ENCODE results near the gene GRM8.
A peak's percentile ranks its signal among the peaks of the same experiment; 100 is the strongest.

Gene GRM8

DNA sequence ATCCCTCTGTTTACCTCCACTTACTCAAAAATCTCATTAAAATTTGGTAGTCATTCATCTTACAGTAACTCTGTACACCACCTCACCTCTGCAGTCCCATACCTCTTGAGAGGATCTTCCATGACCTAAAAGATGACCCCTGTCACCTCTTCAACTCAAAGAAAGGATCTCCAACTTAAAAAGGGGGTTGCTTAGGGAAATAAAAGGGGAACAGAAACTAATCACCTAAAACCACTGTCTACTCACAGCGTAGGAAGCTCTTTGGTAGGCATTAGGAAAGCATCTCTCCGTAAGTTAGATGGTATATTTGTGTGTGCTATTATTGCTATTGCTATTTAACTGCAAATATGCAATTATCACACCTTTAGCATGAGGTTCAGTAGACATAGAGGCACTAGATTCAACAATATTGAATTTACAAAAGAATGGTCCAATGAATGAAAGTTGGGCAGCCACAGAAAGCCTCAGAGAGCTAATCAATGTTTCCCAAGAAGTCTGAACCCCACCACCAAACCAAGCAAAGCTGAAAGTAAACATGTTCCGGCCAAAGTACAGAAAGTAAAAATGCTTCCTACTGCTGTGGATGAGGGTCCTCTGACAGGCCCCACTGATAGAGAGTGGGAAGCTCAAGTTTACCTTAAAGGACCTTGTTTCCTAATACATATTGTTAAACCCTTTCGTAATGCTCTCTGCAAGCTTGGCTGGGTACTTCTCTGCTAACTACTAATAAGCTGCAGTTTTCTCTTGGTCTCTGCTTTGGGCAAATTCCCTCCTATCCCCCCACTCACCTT is 105.8 kb downstream of the GRM8 start:
- no peak for DNase-seq

DNA sequence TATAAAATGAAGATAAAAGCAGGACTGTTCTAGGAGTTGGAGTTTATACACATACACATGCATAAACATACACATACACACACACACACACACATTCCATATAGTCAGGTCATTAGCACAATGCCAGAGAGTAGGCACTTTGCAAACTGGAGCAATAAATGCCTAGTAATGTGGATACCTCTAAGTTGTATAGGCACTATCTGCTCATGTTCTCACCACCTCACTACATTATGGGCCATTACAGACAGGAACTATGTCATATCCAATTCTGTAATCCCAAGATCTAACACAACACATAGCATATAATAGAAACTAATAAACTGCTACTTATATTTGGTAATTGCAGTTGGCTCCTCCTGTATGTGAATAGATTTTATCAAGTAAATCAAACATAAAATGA is 115.6 kb downstream of the GRM8 start:
- DNase-seq = no peak

DNA sequence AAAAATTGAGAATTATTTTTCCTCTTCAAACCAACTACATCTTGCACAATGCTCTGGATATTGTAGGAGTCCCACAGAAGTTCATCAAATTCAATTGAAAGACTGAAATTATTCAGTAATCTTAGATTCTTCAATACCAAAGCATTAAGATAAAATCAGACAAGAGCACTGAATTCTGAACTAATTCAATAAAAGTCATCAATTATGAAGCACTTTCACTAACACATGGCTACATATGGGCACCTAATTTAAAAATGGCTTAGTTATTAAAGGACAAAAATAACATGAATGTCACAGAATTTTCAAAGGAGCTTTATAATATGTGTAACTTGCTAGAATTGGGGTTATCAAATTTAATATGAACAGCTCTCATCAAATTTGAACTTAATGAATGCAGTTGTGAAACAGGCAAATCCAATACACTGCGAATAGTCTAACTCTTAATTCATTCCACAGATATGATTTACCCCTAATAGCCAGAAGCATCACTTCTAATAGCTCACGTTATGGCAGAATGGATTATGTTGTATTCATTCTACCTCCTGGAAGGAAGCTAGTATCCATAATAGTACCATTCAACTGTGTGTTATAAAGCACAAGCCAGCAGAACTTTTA is 116.8 kb downstream of the GRM8 start:
- DNase-seq = no peak

DNA sequence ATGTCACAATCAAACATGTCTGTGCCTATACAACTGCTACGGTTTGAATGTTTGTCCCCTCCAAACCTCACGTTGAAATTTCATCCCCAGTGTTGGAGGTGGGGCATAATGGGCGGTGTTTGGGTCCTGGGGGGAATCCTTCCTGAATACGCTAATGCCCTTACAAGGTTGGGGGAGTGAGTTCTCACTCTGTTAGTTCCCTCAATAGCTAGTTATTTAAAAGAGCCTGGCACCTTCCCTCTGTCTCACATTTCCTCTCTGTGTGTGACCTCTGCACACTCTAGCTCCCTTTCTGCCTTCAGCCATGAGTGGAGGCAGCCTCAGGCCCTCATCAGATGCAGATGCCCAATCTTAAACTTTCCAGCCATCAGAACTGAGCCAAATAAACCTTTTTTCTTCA is 129.5 kb downstream of the GRM8 start:
- DNase-seq = no peak

DNA sequence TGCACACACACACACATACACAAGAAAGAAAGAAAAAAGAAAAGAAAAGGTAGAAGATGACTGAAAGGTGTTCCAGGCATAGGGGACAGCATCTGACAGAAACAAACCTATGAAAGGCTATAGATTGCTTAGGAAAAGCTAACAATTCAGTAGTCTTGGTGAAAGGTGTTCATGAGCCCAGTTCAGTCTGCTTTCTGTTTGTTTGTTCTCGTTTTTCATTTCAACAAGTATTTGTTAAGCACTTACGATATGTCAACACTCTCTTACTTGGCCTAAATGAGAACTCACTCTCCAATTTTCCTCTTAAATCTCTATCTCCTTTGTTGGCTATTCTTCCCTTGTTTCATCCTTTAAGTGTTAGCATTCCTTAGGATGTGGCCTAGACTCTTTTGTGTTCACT is 133.2 kb downstream of the GRM8 start:
- peak; percentile 59 for DNase-seq

DNA sequence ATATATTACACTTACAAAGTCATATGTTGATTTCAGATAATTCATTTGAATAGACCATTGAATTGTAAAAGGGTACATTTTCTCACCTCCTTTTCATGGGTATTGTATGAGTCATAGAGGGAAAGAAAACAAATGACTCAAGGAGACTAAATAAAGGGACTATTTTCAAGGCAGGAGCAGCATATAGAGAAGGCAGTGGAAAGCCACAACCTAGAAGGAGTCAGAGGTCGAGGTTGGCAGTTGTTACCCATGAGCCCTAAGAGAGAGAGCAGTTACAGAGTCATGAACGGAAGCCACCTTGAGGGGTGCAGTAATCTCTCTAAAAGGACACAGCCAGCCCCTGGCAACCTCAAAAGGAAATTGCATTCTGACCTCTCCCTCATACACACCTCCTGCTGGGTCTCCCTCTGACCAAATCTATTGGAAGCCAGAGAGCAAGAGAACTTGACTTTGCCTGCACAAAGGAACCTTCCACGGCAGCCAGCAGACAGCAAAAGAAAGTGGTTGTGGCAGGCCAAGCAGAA is 137.9 kb downstream of the GRM8 start:
- no peak for DNase-seq

DNA sequence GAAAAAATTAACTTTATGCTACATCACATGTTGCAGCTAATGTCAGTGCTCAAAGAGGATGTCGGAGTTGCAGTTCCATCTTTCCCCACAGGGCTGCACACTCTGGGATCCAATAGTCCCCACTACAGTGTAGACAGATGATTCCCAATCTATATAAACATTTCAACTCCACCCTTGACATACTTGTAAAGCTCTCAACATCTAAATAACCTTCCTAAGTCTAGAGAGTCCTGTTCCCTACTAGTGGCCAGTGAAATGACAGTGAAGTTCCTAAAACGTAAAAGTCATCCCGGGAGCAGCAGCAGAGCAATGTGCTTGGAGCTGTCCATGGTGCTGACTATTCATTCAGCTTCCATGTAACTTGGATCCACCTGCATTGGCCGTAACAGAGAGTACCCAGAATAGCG is 145.1 kb downstream of the GRM8 start:
- no peak for DNase-seq

DNA sequence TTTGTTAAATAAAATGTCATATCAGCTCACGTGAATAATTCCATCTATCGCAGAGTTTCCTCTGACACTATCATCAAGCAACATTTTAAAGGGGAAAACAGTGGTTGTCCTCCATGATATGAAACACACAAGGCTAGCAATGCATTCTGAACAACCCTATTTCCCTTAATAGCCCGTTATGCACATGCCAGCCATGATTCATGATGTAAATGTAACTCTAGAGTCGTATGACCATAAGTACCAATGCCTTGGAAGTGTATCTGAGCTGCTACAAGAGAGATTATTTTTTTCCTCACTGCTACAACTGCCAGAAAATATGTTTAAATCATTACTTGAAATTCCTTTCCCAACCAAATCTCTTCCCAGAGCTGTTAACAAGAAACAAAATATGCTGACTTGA is 159.4 kb downstream of the GRM8 start:
- DNase-seq = no peak

DNA sequence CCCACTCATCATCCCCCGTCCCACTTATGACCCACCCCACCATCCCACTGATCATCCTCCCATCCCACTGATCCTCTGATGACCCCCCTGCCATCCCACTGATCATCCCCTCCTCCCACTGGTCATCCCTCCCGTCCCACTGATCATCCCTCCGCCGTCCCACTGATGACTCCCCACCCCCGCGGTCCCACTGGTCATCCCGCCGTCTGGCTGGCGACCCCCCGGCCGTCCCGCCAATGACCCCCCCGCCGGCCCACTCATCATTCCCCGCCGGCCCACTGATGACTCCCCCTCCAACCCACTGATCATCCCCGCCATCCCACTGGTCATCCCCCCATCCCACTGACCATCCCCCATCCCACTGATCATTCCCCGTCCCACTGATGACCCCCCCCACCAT is 161.1 kb downstream of the GRM8 start:
- no peak for DNase-seq

DNA sequence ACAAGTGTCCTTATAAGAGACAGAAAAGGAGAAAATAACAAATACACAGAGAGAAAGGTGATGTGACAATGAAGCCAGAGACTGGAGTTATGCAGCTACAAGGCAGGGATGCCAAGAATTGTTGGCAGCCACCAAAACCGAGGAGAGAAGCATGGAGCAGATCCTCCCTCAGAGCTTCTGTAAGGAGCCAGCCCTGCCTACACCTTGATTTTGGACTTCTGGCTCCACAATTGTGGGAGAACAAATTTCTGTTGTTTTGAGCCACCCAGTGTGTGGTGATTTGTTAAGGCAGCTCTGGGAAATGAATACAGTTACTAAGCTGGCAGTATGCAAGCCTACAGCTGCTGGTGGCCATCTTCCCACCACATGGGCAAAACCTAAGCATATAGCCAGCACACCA is 163.6 kb downstream of the GRM8 start:
- DNase-seq = no peak

DNA sequence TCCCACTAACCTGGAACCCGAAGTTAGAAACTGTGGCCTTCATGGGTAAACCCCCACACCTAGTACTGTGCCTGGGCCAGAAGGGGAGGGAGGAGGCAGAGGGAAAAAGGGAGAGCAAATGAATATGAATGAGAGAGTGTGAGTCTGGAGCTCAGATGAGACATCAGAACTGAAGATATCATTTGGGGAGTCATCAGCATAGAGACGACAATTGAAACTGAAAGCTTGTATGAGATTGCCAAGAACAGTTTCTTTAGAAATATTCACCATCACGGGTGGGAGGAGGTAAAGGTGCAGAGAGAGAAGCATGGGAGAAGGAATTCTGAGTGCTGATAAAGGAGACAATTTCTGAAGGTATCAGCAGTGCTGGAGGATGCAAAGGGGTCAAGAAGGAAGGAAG is 171.2 kb downstream of the GRM8 start:
- DNase-seq = no peak

DNA sequence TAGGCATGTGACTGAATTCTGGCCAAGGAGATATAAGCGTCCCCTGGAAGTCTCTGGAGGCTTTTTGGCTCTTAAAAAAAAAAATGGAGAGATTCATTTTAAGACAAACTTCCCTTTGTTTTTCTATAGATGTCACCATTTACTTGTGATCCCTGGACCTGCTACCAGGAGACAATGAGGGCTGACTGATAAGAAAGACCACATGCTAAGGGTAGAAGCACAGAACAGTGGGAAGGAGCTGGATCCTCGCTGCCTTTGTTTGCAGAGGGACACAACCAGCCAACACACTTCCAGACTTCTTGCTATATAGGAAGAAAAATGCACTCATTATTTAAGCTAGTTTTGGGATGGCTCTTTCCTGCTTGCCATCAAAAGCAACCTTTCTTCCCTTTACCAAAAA is 172.2 kb downstream of the GRM8 start:
- no peak for DNase-seq

DNA sequence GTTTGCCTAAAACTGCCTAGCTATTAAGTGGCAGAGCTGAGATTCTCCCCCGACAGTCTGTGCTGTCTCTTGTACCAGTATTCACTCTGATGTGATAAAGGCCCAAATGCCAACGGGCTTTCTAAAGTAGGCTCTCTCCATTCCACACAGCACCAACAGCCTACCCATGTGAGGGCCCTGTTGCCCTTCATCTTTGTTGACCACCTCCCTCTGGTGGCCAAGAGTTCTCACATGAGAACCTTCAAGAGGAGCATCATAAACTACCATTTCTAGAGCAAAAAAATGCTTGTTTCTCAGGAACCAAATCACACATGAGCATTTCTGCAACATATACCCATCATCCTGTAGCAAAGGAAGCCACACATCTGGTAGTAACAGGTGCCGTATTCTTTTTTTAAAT is 185.8 kb downstream of the GRM8 start:
- DNase-seq = no peak

DNA sequence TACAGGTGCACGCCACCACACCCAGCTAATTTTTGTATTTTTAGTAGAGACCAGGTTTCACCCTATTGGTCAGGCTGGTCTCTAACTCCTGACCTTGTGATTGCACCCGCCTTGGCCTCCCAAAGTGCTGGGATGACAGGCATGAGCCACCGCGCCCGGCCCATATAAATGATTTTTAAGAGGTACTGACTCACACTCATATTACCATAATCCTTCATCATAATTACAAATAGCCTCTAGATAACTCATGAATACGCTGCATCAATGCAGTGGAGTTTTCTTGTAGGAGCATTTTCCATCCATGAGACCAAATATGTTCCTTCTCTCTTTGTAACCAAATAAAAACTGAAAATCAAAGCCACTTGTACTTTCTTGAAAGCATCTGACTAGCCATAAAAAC is 193.3 kb downstream of the GRM8 start:
- no peak for DNase-seq

DNA sequence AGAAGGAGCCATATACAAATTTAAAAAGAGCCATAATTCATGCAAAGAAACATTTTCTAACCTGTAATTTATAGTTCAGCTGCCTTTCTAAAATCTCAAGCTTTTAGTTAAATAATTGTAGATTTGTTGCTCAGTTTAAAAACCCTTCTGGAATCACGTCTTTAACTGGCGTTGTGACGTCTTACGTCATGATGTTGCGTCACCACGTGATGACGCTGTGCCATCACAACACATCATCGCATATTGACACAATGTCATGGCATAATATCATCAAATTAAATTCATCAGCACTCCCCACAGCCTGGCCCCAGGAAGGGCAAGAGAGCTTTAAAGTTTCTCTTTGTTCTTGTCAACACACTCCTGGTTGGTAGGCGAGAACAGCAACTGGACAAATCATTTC is 194.8 kb downstream of the GRM8 start:
- DNase-seq = no peak

DNA sequence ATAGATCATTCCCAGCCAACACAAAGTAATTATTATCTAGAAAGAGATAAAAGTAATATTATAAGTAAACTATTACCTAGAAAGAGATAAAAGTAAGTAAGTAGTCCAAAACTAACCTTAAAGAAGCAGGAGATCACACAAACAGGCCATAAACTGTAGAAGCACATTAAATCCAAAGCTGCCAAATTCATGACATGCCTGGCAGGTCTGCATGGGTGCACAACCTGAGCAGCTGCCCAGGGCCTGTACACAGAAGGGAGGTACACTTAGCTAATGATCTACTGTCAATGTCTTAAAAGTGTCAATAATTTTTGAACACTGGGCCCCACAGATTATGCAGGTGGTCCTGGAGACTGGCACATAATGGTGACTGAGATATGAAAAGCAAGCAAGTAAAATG is 196.5 kb downstream of the GRM8 start:
- no peak for DNase-seq

DNA sequence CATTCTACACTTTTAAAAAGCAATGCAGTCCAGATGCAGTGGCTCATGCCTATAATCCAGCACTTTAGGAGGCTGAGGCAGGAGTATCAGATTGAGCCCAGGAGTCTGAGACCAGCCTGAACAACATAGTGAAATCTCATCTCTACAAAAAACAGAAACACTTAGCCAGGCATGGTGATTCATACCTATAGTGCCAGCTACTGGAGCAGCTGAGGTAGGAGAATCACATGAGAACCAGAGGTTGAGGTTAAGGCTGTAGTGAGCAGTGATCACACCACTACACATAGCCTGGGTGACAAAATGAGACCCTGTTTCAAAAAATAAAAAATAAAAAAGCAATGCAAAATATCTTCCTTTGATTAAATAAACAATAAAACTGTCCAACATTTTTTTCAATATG is 205.2 kb downstream of the GRM8 start:
- DNase-seq = no peak

DNA sequence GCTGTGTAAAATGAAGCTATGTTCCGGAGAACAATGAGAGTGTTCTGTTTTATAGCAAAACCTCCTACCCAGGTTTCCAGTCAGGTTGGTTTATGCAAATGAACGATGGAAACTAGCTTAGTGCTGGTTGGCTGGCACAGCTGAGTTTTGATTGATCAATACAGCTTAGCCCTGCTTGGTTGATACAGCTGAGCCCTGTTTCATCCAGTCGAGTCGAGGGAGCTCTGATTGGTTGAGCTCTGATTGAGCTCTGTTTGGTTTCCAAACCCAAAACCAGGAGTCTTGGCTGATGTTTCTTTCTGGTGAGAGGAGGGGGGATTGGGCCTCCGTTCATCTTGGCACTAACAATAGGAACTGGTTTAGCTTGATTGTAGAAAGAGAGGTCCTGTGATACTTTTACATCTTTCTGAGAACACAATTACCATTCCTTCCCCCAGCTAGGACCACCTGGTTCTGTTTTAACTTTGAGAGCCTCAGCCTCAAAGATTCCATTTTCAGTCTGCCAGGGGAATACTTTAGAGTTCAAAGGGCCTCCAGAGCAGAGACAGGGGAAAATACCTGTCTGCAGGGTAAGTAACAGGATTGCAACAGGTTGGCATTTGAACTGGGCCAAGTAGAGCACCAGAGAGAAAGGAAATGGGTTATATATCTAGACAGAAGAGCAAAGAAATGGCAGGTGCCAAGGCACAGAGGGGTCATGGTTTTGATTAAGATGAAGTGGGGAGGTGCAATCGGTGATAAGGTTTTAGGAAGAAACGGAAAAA is 210.9 kb downstream of the GRM8 start:
- DNase-seq = no peak

DNA sequence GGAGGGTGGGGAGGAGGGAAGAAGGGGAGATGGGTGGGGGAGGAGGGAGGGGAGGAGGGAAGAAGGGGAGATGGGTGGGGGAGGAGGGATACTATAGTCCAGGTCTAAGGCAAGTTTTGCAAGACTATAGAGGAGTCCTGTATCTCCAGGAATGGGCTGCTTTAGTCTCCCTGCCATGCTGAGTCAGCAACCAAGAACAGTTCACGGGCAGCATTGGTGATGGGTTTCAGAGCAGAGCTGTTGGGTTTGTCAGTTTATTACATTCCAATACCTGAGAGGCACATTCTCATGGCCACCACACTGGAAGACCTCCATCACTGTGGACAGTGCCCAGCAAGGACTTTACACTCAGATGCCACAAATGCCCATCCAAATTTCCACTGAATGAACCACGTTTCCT is 212.7 kb downstream of the GRM8 start:
- DNase-seq = no peak

DNA sequence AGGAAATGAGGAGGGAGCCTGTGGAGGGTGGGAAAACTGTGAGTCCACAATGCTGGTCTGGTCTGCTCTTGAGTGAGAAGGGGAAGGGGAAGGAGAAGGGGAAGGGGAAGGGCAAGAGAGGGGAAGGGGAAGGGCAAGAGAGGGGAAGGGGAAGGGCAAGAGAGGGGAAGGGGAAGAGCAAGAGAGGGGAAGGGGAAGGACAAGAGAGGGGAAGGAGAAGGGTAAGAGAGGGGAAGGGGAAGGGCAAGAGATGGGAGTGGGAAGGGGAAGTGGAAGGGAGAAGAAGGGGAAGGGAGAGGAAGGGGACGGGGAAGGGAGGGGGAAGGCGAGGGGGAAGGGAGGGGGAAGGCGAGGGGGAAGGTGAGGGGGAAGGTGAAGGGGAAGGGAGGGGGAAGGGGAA is 213.2 kb downstream of the GRM8 start:
- DNase-seq = no peak

DNA sequence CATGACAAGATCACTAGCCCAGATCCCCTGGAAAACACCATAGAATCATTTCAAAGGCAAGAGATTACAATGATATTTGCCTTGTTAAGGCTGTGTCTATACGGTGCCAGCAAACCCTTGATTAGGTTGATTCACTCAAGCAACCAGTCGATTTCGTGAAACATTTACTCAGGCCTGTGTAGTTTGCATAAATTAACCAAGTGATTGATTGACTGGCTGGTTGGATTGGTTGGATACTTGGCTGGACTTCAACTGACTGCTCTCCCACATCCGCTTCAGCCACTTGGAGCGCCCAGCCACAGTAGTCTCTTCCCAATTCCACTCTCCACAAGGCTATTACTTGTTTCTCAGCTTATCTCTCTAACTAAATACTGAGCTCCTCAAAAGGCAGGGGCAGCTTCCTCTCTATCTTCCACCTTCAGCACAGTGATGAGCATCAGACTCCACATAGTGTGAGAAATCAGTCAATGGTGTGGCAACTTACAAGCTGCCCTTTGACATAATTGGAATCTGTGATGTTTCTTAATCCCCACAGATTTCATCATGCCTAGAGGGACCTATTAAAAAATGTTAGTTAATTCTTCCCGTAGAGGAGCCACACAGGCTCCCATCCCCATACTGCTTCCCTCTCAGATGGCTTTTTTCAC is 217.4 kb downstream of the GRM8 start:
- no peak for DNase-seq

DNA sequence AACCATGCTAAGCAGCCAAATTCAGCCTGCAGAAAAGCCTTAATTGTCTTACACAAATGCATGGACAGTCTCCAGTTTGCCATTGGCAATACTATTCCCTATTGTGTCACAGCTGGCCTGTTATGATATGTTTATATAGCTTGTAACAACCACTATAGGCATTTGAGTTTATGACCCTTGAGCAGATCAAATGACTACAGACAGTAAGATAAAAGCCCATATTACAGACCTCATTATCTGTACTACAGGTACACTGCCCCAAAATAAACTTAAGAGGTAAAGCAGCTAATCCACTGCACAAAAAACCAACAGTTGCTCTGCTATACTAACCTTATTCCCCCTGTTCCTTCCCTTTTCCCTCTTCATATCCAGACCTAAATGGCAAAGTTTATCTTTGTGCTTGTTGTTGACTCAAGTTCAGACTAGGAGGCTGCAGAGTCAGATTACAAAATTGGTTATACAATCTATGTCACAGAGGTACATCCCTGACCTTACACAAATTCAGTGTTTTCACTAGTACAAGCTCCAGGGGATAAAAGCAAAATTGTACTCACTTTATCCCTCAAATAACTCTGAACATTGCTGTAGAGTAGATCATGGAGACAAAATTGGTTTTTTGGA is 218.4 kb downstream of the GRM8 start:
- DNase-seq = no peak

DNA sequence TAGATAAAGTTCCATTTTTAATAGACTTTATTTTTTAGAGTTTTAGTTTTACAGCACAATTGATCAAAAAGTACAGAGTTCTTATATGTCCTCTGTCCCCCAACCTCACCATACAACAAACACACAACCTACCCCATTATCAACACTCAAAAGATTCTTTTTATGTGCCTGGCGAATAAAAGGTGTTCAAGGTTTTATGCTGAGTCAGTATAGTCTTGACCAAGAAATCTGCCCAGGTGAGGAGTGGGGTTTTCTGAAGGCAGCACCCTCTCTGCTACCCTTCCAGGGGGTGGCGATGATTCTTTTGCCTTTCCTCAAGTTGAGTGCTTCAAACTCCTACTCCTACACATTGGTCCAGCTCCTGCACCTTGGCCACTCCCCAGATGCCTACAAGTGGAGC is 222.9 kb downstream of the GRM8 start:
- DNase-seq = no peak
